ENCODE measurements around the gene PDE1A. TPM values are rescaled to one million over a fixed set of nuclear protein-coding genes. Genes with fewer than 3 reads are reported as not detected.
A peak's percentile ranks its signal among the peaks of the same experiment; 100 is the strongest.

The PDE1A gene
- total RNA-seq, result 10 to 100 TPM in 2 of 5 donors, 1 to 10 TPM in 1, under 1 TPM in 1, not detected in 1; 0.58 to 33.6 (median 7.1) TPM
- 10 to 100 TPM in 2 of 3 donors, 1 to 10 TPM in 1; 2.5 to 25.8 (median 17.2) TPM for polyA plus RNA-seq
- long read RNA-seq, donor 1, partial matches to known transcripts, result 0 of 2 reads
- long read RNA-seq, donor 1, other reads (novel, unspliced or antisense), result 0 of 2 reads
- long read RNA-seq, donor 2, partial matches to known transcripts, result 0 of 1 reads
- long read RNA-seq, donor 2, other reads (novel, unspliced or antisense), result 0 of 1 reads
- long read RNA-seq, donor 3, result 0 reads
- long read RNA-seq, donor 4, partial matches to known transcripts, result 0 of 1 reads
- long read RNA-seq, donor 4, other reads (novel, unspliced or antisense), result 0 of 1 reads
- long read RNA-seq, donor 5, result 0 reads
- long read RNA-seq, donor 6, result 0 reads
- long read RNA-seq, donor 7, partial matches to known transcripts, result 0 of 4 reads
- long read RNA-seq, donor 7, other reads (novel, unspliced or antisense), result 0 of 4 reads
- long read RNA-seq, donor 8, partial matches to known transcripts, result 0 of 2 reads
- long read RNA-seq, donor 8, other reads (novel, unspliced or antisense), result 0 of 2 reads
- long read RNA-seq, donor 9, partial matches to known transcripts, result 0 of 3 reads
- long read RNA-seq, donor 9, other reads (novel, unspliced or antisense), result 0 of 3 reads
- long read RNA-seq, donor 10, partial matches to known transcripts, result 0 of 2 reads
- long read RNA-seq, donor 10, other reads (novel, unspliced or antisense), result 0 of 2 reads

GRCh38 chr2:182426918-182427240, at the start of gene PDE1A:
Gene PDE1A (minus strand): TSS chr2:182427036.
- Histone ChIP-seq H3K27me3 (no peaks in the 10 kb centered on the region), H3K36me3 (no peaks in the 10 kb centered on the region), H3K4me3 (peak within 1 kb of the TSS; percentile 24 to 41 (median 34)), H3K4me1 (peaks cover 0 to 4% (median 0%) of the 10 kb centered on the region in 4 donors), H3K27ac (peak within 1 kb of the TSS; percentile 22 to 83 (median 68)), H3K9me3 (no peaks in the 10 kb centered on the region)
- intact Hi-C loops (cut with DNase I; ENCODE audit: low total_unique reads), result no loop called here
- DNase-seq, result peak in 1 of 2 donors; percentile 43
- TF ChIP-seq EP300 (IDR thresholded peaks at IDR 0.05) (no peak), POLR2AphosphoS5 (IDR thresholded peaks at IDR 0.05) (no peak), POLR2A (IDR thresholded peaks at IDR 0.05) (no peak), CTCF (IDR thresholded peaks at IDR 0.05) (no peak)
- WGBS, 5 donors, result 13 to 28% (median 15%) methylated on average over 3 of the region's 3 CpGs

GRCh38 chr2:182473635-182474034, 46.8 kb upstream of the PDE1A start:
- Histone ChIP-seq H3K9me3 (peaks cover 0 to 17% (median 7%) of the 10 kb centered on the region in 4 donors), H3K4me3 (no peak overlapping the region), H3K36me3 (no peaks in the 10 kb centered on the region), H3K4me1 (no peaks in the 10 kb centered on the region), H3K27me3 (no peaks in the 10 kb centered on the region), H3K27ac (no peak overlapping the region)
- WGBS, 5 donors, result 85 to 91% (median 88%) methylated on average over 4 of the region's 4 CpGs
- no peak for DNase-seq
- intact Hi-C loops (cut with DNase I; ENCODE audit: low total_unique reads), result no loop called here
- TF ChIP-seq POLR2AphosphoS5 (IDR thresholded peaks at IDR 0.05) (no peak), CTCF (IDR thresholded peaks at IDR 0.05) (no peak), EP300 (IDR thresholded peaks at IDR 0.05) (no peak), POLR2A (IDR thresholded peaks at IDR 0.05) (no peak)

GRCh38 chr2:182463760-182464159, 36.9 kb upstream of the PDE1A start:
- Histone ChIP-seq H3K27ac (no peak overlapping the region), H3K9me3 (peaks cover 0 to 3% (median 1%) of the 10 kb centered on the region in 4 donors), H3K36me3 (no peaks in the 10 kb centered on the region), H3K4me1 (no peaks in the 10 kb centered on the region), H3K4me3 (no peak overlapping the region), H3K27me3 (no peaks in the 10 kb centered on the region)
- DNase-seq, result no peak
- intact Hi-C loops (cut with DNase I; ENCODE audit: low total_unique reads), result no loop called here
- WGBS, 5 donors, result 12 to 48% (median 23%) methylated on average over 1 of the region's 1 CpG
- no peak for TF ChIP-seq POLR2AphosphoS5 (IDR thresholded peaks at IDR 0.05)
- no peak for TF ChIP-seq POLR2A (IDR thresholded peaks at IDR 0.05)
- no peak for TF ChIP-seq EP300 (IDR thresholded peaks at IDR 0.05)
- TF ChIP-seq CTCF (IDR thresholded peaks at IDR 0.05), result no peak

DNA sequence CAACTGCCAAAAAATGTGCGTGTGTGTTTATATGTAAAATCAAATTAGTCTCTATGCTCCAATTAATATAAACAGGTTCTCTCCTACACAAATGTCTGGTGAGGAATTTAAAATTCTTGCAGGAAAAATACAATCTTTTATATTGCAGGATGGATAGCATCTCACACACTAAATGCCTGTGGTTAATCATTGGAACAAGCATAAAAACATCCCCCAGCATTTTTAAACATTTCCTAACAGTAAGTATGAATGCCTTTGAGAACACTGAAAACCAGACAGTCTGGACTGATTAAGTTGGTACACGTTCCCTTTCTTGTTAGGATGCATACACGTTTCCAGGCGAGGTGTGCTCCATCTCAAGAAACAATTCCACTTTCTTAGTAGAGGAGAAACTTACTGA, 29.9 kb upstream of the PDE1A start:
- H3K27ac ChIP-seq, result no peak overlapping the region

More for the DNA sequence above, 29.9 kb upstream of the PDE1A start:
- 56 to 72% (median 61%) methylated on average over 4 of the region's 4 CpGs for WGBS, 5 donors
- no peak overlapping the region for H3K4me3 ChIP-seq
- H3K9me3 ChIP-seq, result no peaks in the 10 kb centered on the region
- TF ChIP-seq EP300 (IDR thresholded peaks at IDR 0.05) (no peak), POLR2AphosphoS5 (IDR thresholded peaks at IDR 0.05) (no peak), CTCF (IDR thresholded peaks at IDR 0.05) (no peak), POLR2A (IDR thresholded peaks at IDR 0.05) (no peak)
- no peaks in the 10 kb centered on the region for H3K36me3 ChIP-seq
- H3K27me3 ChIP-seq, result no peaks in the 10 kb centered on the region
- intact Hi-C loops (cut with DNase I; ENCODE audit: low total_unique reads), result no loop called here
- no peaks in the 10 kb centered on the region for H3K4me1 ChIP-seq
- no peak for DNase-seq

Data from stomach (tissue), 19 donors.